HTERT RPE-1 (cell line): ENCODE measurements around the gene SMC1B.
"Not testable (repeated sequence)": the region's sequence is repeated elsewhere in the genome, so short reads cannot be mapped to it uniquely, and the experiment has no call there.

Experiments used
- in situ Hi-C: fragments of 300-500 bp; cut with MboI; formaldehyde crosslinking; loops from 4 replicates; pipeline ENCODE4 v1.14.3; 2020; ENCODE audit warnings: low sequenced_read_pairs

The SMC1B gene

GRCh38 chr22:45351956-45352355 lies 61.4 kb downstream of the SMC1B start:
- in situ Hi-C loops = no loop called here

GRCh38 chr22:45349916-45350315 lies 63.5 kb downstream of the SMC1B start:
- in situ Hi-C loops = no loop called here

- in situ Hi-C loops = no loop called here
These were observed 69.1 kb downstream of the SMC1B start for GRCh38 chr22:45344334-45344733.

GRCh38 chr22:45343143-45343542 lies 70.3 kb downstream of the SMC1B start:
- in situ Hi-C loops = no loop called here

GRCh38 chr22:45341498-45341897 lies 71.9 kb downstream of the SMC1B start:
- in situ Hi-C loops = no loop called here

- in situ Hi-C loops = no loop called here
These were observed 73.1 kb downstream of the SMC1B start for GRCh38 chr22:45340323-45340722.

- in situ Hi-C loops = no loop called here
These were observed 74.6 kb downstream of the SMC1B start for GRCh38 chr22:45338795-45339194.

GRCh38 chr22:45337536-45337935 lies 75.9 kb downstream of the SMC1B start:
- in situ Hi-C loops = no loop called here

GRCh38 chr22:45336971-45337431 lies 76.4 kb downstream of the SMC1B start:
- in situ Hi-C loops = no loop called here

- in situ Hi-C loops = no loop called here
These were observed 77.4 kb downstream of the SMC1B start for GRCh38 chr22:45335854-45336522.

- in situ Hi-C loops = no loop called here
These were observed 78.2 kb downstream of the SMC1B start for GRCh38 chr22:45335021-45335818.

- in situ Hi-C loops = no loop called here
These were observed 78.9 kb downstream of the SMC1B start for GRCh38 chr22:45334528-45334927.

- in situ Hi-C loops = no loop called here
These were observed 79.3 kb downstream of the SMC1B start for GRCh38 chr22:45334068-45334467.

GRCh38 chr22:45332001-45332400 lies 81.4 kb downstream of the SMC1B start:
- in situ Hi-C loops = no loop called here

GRCh38 chr22:45331486-45331885 lies 81.9 kb downstream of the SMC1B start:
- in situ Hi-C loops = no loop called here

GRCh38 chr22:45330548-45330947 lies 82.9 kb downstream of the SMC1B start:
- in situ Hi-C loops = no loop called here

- in situ Hi-C loops = no loop called here
These were observed 83.9 kb downstream of the SMC1B start for GRCh38 chr22:45329530-45329936.

GRCh38 chr22:45328822-45329529 lies 84.4 kb downstream of the SMC1B start:
- in situ Hi-C loops = no loop called here

GRCh38 chr22:45328261-45328660 lies 85.1 kb downstream of the SMC1B start:
- in situ Hi-C loops = not testable (repeated sequence)

GRCh38 chr22:45324311-45324711 lies 89.1 kb downstream of the SMC1B start:
- in situ Hi-C loops = no loop called here

- in situ Hi-C loops = no loop called here
These were observed 89.7 kb downstream of the SMC1B start for GRCh38 chr22:45323695-45324094.
